ENCODE data around the gene TAMALIN.
A peak's percentile ranks its signal among the peaks of the same experiment; 100 is the strongest.

DNA sequence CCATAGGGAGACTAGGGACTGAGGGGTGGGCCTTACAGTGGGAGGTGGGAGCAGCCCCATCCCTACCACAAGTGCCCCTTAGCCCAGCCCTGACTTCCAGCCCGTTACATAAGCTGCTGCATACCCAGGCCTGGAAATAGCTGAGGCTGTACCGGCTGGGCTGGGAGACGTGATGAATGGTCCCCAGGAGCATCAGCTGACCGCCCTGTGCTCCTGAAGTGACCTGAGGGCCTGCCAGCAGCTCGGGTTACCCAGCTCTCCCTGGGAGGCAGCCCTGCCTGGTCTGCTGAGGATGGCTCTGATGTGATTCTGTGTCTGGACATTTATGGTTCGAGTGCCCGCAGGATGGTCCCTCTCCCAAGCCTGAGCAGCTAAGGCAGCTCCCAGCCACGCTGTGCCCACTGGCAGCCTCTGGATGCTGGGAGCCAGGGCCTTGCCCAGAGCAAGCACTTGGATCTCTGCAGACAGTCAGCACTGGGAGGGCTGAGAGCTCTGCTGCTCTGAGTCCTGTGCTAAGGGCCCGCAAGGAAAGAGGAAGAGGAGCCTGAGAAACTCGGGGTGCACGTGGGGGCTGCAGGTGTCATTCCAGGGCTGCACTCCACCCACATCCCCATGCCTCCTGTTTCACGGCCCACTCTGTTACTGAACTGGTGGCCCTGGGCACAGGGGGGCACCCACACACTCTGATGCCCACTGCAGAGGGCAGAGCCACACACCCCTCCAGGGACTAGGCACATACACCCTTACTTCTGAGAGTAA, 20.5 kb downstream of the TAMALIN start:
- TF ChIP-seq, protein P1, sequence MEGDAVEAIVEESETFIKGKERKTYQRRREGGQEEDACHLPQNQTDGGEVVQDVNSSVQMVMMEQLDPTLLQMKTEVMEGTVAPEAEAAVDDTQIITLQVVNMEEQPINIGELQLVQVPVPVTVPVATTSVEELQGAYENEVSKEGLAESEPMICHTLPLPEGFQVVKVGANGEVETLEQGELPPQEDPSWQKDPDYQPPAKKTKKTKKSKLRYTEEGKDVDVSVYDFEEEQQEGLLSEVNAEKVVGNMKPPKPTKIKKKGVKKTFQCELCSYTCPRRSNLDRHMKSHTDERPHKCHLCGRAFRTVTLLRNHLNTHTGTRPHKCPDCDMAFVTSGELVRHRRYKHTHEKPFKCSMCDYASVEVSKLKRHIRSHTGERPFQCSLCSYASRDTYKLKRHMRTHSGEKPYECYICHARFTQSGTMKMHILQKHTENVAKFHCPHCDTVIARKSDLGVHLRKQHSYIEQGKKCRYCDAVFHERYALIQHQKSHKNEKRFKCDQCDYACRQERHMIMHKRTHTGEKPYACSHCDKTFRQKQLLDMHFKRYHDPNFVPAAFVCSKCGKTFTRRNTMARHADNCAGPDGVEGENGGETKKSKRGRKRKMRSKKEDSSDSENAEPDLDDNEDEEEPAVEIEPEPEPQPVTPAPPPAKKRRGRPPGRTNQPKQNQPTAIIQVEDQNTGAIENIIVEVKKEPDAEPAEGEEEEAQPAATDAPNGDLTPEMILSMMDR (IDR thresholded peaks at IDR 0.05; ENCODE audit: insufficient read depth, low read length): no peak
- TF ChIP-seq POLR2AphosphoS5 (IDR thresholded peaks at IDR 0.05; ENCODE audit: low read depth) (no peak), SPI1 (IDR thresholded peaks at IDR 0.05; ENCODE audit: borderline replicate concordance, low read depth) (peak; percentile 85), GABPA (IDR thresholded peaks at IDR 0.05; ENCODE audit: low read depth) (no peak)
- TF ChIP-seq, protein P2, sequence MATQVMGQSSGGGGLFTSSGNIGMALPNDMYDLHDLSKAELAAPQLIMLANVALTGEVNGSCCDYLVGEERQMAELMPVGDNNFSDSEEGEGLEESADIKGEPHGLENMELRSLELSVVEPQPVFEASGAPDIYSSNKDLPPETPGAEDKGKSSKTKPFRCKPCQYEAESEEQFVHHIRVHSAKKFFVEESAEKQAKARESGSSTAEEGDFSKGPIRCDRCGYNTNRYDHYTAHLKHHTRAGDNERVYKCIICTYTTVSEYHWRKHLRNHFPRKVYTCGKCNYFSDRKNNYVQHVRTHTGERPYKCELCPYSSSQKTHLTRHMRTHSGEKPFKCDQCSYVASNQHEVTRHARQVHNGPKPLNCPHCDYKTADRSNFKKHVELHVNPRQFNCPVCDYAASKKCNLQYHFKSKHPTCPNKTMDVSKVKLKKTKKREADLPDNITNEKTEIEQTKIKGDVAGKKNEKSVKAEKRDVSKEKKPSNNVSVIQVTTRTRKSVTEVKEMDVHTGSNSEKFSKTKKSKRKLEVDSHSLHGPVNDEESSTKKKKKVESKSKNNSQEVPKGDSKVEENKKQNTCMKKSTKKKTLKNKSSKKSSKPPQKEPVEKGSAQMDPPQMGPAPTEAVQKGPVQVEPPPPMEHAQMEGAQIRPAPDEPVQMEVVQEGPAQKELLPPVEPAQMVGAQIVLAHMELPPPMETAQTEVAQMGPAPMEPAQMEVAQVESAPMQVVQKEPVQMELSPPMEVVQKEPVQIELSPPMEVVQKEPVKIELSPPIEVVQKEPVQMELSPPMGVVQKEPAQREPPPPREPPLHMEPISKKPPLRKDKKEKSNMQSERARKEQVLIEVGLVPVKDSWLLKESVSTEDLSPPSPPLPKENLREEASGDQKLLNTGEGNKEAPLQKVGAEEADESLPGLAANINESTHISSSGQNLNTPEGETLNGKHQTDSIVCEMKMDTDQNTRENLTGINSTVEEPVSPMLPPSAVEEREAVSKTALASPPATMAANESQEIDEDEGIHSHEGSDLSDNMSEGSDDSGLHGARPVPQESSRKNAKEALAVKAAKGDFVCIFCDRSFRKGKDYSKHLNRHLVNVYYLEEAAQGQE (IDR thresholded peaks at IDR 0.05; ENCODE audit: insufficient replicate concordance, low read depth): no peak

Data from HL-60 (cell line).